Endothelial cell of umbilical vein (primary cell): ENCODE results near the gene MSL3B.

Experiments
- BruUV-seq: library from RNA; stranded (reverse); fragments of 400-500 nt; replicated peaks from 2 replicates; lab custom pipeline; 2021; lab: Mats Ljungman, UMichigan
- CTCF ChIA-PET: fragments of 300-600, 350-600 bp; sonication (Branson Sonifier 250); formaldehyde crosslinking; loops from one replicate; lab custom pipeline; 2021; ENCODE audit warnings: antibody characterized with exemption, inconsistent platforms; lab: Charles Lee
- POLR2A ChIA-PET: fragments of 300-600, 350-600 bp; sonication (Branson Sonifier 250); formaldehyde crosslinking; loops from one replicate; lab custom pipeline; 2021; ENCODE audit warnings: antibody characterized with exemption, inconsistent platforms; lab: Charles Lee
- DNase-seq: peaks from one replicate; pipeline ENCODE4 v3.0.0-alpha.2; 2011; ENCODE audit warnings: low read depth, low spot score
- FAIRE-seq: peaks from 2 replicates; lab custom pipeline; 2011; peaks lifted over from hg19 to GRCh38; lab: Jason Lieb, UNC
- H2AFZ ChIP-seq: 2 replicates; pipeline ENCODE4 v1.6.0; 2012; ENCODE audit warnings: low read depth, low read length, control low read depth, inconsistent platforms
- H3K27ac ChIP-seq: 2 replicates; pipeline ENCODE4 v1.5.1; 2011; ENCODE audit warnings: low read depth, mild to moderate bottlenecking, control low read depth, low read length, moderate library complexity; ENCODE audit not compliant: insufficient read depth
- H3K27me3 ChIP-seq, 2 experiments: 2 replicates each; pipeline versions ENCODE4 v1.6.0 to v1.6.1; 2011; ENCODE audit warnings: low read length in 2 of 2, mixed read lengths in 1 of 2; ENCODE audit not compliant: control insufficient read depth in 2 of 2, insufficient read depth in 2 of 2
- H3K36me3 ChIP-seq, 2 experiments: 2 replicates in 1 of 2; 3 replicates in 1 of 2; pipeline ENCODE4 v1.5.1; 2011; ENCODE audit warnings: low read length in 2 of 2, mild to moderate bottlenecking in 1 of 2, moderate library complexity in 1 of 2; ENCODE audit not compliant: control insufficient read depth in 2 of 2, insufficient read depth in 2 of 2; ENCODE audit errors: extremely low read depth in 1 of 2
- H3K4me1 ChIP-seq: 3 replicates; pipeline ENCODE4 v1.5.1; 2011; ENCODE audit warnings: mild to moderate bottlenecking, low read length; ENCODE audit not compliant: control insufficient read depth, insufficient read depth; ENCODE audit errors: extremely low read depth
- H3K4me2 ChIP-seq: 2 replicates; pipeline ENCODE4 v1.6.1; 2011; ENCODE audit warnings: low read length, control low read depth, mixed read lengths; ENCODE audit not compliant: insufficient read depth
- H3K4me3 ChIP-seq, 3 experiments: fragments of 200-600 bp in 1 of 3; sonication (generic), shearing (Covaris generic) in 1 of 3; replicated peaks in 1 of 3; 2 replicates each; pipeline ENCODE4 v1.5.1; 2011 to 2016; ENCODE audit warnings: control low read depth in 3 of 3, low read length in 3 of 3, mild to moderate bottlenecking in 2 of 3, inconsistent platforms in 1 of 3, low read depth in 1 of 3, moderate library complexity in 1 of 3; ENCODE audit not compliant: insufficient read depth in 1 of 3
- H3K79me2 ChIP-seq: 2 replicates; pipeline ENCODE4 v1.6.0; 2012; ENCODE audit warnings: low read length, inconsistent platforms; ENCODE audit not compliant: control insufficient read depth, insufficient read depth
- H3K9ac ChIP-seq: replicated peaks from 2 replicates; pipeline ENCODE3; 2011; ENCODE audit warnings: low read length, control low read depth; ENCODE audit not compliant: insufficient read depth; ENCODE audit errors: extremely low read depth
- H3K9me1 ChIP-seq: replicated peaks from 3 replicates; pipeline ENCODE4 v1.6.0; 2011; ENCODE audit warnings: mild to moderate bottlenecking, low read length; ENCODE audit not compliant: control insufficient read depth, insufficient read depth; ENCODE audit errors: extremely low read depth
- H3K9me3 ChIP-seq: replicated peaks from 2 replicates; pipeline ENCODE4 v1.5.1; 2012; ENCODE audit warnings: low read length, inconsistent platforms; ENCODE audit not compliant: control insufficient read depth, insufficient read depth
- H4K20me1 ChIP-seq: replicated peaks from 2 replicates; pipeline ENCODE3; 2011; ENCODE audit warnings: mild to moderate bottlenecking, low read length; ENCODE audit not compliant: control insufficient read depth, insufficient read depth; ENCODE audit errors: extremely low read depth
- EZH2 ChIP-seq: IDR thresholded peaks from 2 replicates; pipeline ENCODE4 v1.6.1; 2012; ENCODE audit warnings: borderline replicate concordance, low read depth, mild to moderate bottlenecking, moderate library complexity, low read length, inconsistent platforms; ENCODE audit not compliant: severe bottlenecking
- dilution Hi-C: fragments of 300-500 bp; cut with MboI; formaldehyde crosslinking; loops from one replicate; pipeline ENCODE4 v1.15.0; 2019; ENCODE audit warnings: low sequenced_read_pairs; ENCODE audit not compliant: extremely low pct_ligation_motif_present
- intact Hi-C: fragments of 100-400 bp; cut with micrococcal nuclease; formaldehyde crosslinking; loops from one replicate; pipeline ENCODE4 v1.10.0; 2022

MSL3B gene

GRCh38 chr2:233823731-233824121, 44.5 kb downstream of the MSL3B start:
- H3K4me2 ChIP-seq = no peak overlapping the region
- DNase-seq (no peak), FAIRE-seq (no peak)
- no peaks in the 10 kb centered on the region for H4K20me1 ChIP-seq
- no peak overlapping the region for H3K4me3 ChIP-seq
- no peaks in the 10 kb centered on the region for H3K9me3 ChIP-seq
- H3K36me3 ChIP-seq = no peaks in the 10 kb centered on the region
- no peak overlapping the region for H3K9ac ChIP-seq
- no peaks in the 10 kb centered on the region for H3K79me2 ChIP-seq
- intact Hi-C loops (no loop called here), dilution Hi-C loops (no loop called here)
- H3K27ac ChIP-seq = no peak overlapping the region
- no peak for TF ChIP-seq EZH2
- BruUV-seq = no TSS peak
- no peaks in the 10 kb centered on the region for H3K27me3 ChIP-seq
- ChIA-PET POLR2A (no interaction called here), CTCF (interaction anchor here (0.6 kb wide), 1 partner anchor 294 kb away, joined by 4 read pairs; no protein-coding TSS in a partner anchor)
- H3K4me1 ChIP-seq = no peaks in the 10 kb centered on the region
- H3K9me1 ChIP-seq = no peaks in the 10 kb centered on the region
- H2AFZ ChIP-seq = no peak overlapping the region

- intact Hi-C loops = no loop called here
- Histone ChIP-seq H3K27ac (no peak overlapping the region), H3K27me3 (no peaks in the 10 kb centered on the region), H3K9ac (no peak overlapping the region), H3K4me1 (no peaks in the 10 kb centered on the region), H3K4me3 (no peak overlapping the region), H3K9me3 (no peaks in the 10 kb centered on the region), H4K20me1 (no peaks in the 10 kb centered on the region), H3K9me1 (no peaks in the 10 kb centered on the region), H3K4me2 (no peak overlapping the region), H3K79me2 (no peaks in the 10 kb centered on the region), H2AFZ (no peak overlapping the region), H3K36me3 (no peaks in the 10 kb centered on the region)
- ChIA-PET POLR2A (no interaction called here), CTCF (no interaction called here)
- dilution Hi-C loops = no loop called here
- FAIRE-seq (no peak), DNase-seq (no peak)
- TF ChIP-seq EZH2 = no peak
- BruUV-seq = no TSS peak
Measured at GRCh38 chr2:233822781-233823730, 45.1 kb downstream of the MSL3B start.
